Superior temporal gyrus (tissue), 1 donor: ENCODE data around the gene DDX19B.
"Not testable (repeated sequence)": the region's sequence is repeated elsewhere in the genome, so short reads cannot be mapped to it uniquely, and the experiment has no call there.

Experiments used
- DNase-seq: peaks from one replicate; pipeline ENCODE4 v3.0.0-alpha.2; 2016; ENCODE audit errors: extremely low spot score

DDX19B gene

GRCh38 chr16:70298988-70299938 is at the start of gene DDX19B:
Gene DDX19B, plus strand, starts transcription at chr16:70299186. Its CDS starts 112 bp downstream, at chr16:70299298.
- peak; percentile 86 for DNase-seq

- DNase-seq: not testable (repeated sequence)
Measured at GRCh38 chr16:70249697-70250096, 49.3 kb upstream of the DDX19B start.

- DNase-seq: no peak
Measured at GRCh38 chr16:70250748-70251628, 48.0 kb upstream of the DDX19B start.

- peak; percentile 92 for DNase-seq
Measured at GRCh38 chr16:70251629-70252354, 47.2 kb upstream of the DDX19B start, which contains the start of gene EXOSC6. Gene EXOSC6, minus strand, starts transcription at chr16:70251940. Its CDS starts 40 bp downstream, at chr16:70251900.

GRCh38 chr16:70252355-70252988 is 46.5 kb upstream of the DDX19B start:
- DNase-seq: no peak

- no peak for DNase-seq
Measured at GRCh38 chr16:70253291-70254106, 45.5 kb upstream of the DDX19B start.

GRCh38 chr16:70254180-70254964 is 44.6 kb upstream of the DDX19B start:
- no peak for DNase-seq

- DNase-seq: no peak
Measured at GRCh38 chr16:70254965-70255286, 44.1 kb upstream of the DDX19B start.

- no peak for DNase-seq
Measured at GRCh38 chr16:70255574-70255973, 43.4 kb upstream of the DDX19B start.

GRCh38 chr16:70257391-70257790 is 41.6 kb upstream of the DDX19B start:
- no peak for DNase-seq

GRCh38 chr16:70258065-70258464 is 40.9 kb upstream of the DDX19B start:
- no peak for DNase-seq

GRCh38 chr16:70258946-70259345 is 40.0 kb upstream of the DDX19B start:
- no peak for DNase-seq

GRCh38 chr16:70259903-70260302 is 39.1 kb upstream of the DDX19B start:
- DNase-seq: not testable (repeated sequence)

GRCh38 chr16:70267516-70267915 is 31.5 kb upstream of the DDX19B start:
- peak; percentile 21 for DNase-seq

GRCh38 chr16:70267922-70268321 is 31.1 kb upstream of the DDX19B start:
- DNase-seq: not testable (repeated sequence)

- no peak for DNase-seq
Measured at GRCh38 chr16:70269471-70269870, 29.5 kb upstream of the DDX19B start.

- DNase-seq: no peak
Measured at GRCh38 chr16:70270176-70270575, 28.8 kb upstream of the DDX19B start.

GRCh38 chr16:70271696-70272095 is 27.3 kb upstream of the DDX19B start:
- no peak for DNase-seq

GRCh38 chr16:70276392-70276791 is 22.6 kb upstream of the DDX19B start:
- peak; percentile 30 for DNase-seq
